Mononuclear cell (primary cell): Measurements from ENCODE around the gene SEMA4C. TPM values are rescaled to one million over a fixed set of nuclear protein-coding genes. Genes with fewer than 3 reads are reported as not detected.

Experiments
- H3K27me3 ChIP-seq: 2 replicates; pipeline ENCODE4 v1.6.0; 2011; ENCODE audit warnings: low read length, control low read depth; ENCODE audit not compliant: insufficient read depth
- H3K4me1 ChIP-seq: 2 replicates; pipeline ENCODE4 v1.5.1; 2011; ENCODE audit warnings: mild to moderate bottlenecking, low read length, control low read depth; ENCODE audit not compliant: insufficient read depth
- H3K4me3 ChIP-seq: 2 replicates; pipeline ENCODE4 v1.5.1; 2011; ENCODE audit warnings: mild to moderate bottlenecking, low read length, moderate library complexity
- H3K9me3 ChIP-seq: 2 replicates; pipeline ENCODE4 v1.5.1; 2011; ENCODE audit warnings: low read depth, mild to moderate bottlenecking, control low read depth, low read length
- total RNA-seq: library from RNA; depleted of rRNA; stranded (reverse); fragments of >200 nt; gene quantifications from one replicate; pipeline ENCODE4 v1.2.3, GENCODE V29; 2012

The SEMA4C gene
- total RNA-seq, 1 donor = 7.5 TPM

- H3K27me3 ChIP-seq = no peaks in the 10 kb centered on the region
- peaks cover 18% of the 10 kb centered on the region for H3K4me1 ChIP-seq
- H3K9me3 ChIP-seq = no peaks in the 10 kb centered on the region
- H3K4me3 ChIP-seq = no peak overlapping the region
These were observed 31.3 kb downstream of the SEMA4C start for GRCh38 chr2:96838345-96839292.

DNA sequence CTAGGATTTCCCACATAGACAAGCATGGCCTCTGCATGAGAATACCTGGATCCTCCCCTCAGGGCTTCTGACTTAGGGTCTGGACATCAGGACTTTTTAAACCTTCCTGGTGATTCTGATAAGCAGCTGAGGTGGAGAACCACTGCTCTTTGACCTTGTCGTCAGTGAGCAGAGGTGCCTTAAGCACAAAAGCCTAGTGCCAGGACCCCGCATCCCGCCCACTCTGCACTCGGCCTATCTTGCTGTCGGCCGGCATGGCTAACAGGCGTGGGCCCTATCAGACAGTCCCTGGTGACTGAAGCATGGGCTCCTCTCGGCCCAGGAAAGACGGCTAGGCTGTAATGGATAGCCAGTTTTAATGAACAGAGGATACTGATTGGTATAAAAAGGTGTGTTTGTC, 32.3 kb downstream of the SEMA4C start:
- Histone ChIP-seq H3K27me3 (no peaks in the 10 kb centered on the region), H3K4me3 (no peak overlapping the region), H3K4me1 (peaks cover 18% of the 10 kb centered on the region), H3K9me3 (no peaks in the 10 kb centered on the region)

GRCh38 chr2:96835830-96836229, 34.0 kb downstream of the SEMA4C start:
- H3K9me3 ChIP-seq = no peaks in the 10 kb centered on the region
- H3K4me1 ChIP-seq = peaks cover 18% of the 10 kb centered on the region
- no peaks in the 10 kb centered on the region for H3K27me3 ChIP-seq
- no peak overlapping the region for H3K4me3 ChIP-seq

DNA sequence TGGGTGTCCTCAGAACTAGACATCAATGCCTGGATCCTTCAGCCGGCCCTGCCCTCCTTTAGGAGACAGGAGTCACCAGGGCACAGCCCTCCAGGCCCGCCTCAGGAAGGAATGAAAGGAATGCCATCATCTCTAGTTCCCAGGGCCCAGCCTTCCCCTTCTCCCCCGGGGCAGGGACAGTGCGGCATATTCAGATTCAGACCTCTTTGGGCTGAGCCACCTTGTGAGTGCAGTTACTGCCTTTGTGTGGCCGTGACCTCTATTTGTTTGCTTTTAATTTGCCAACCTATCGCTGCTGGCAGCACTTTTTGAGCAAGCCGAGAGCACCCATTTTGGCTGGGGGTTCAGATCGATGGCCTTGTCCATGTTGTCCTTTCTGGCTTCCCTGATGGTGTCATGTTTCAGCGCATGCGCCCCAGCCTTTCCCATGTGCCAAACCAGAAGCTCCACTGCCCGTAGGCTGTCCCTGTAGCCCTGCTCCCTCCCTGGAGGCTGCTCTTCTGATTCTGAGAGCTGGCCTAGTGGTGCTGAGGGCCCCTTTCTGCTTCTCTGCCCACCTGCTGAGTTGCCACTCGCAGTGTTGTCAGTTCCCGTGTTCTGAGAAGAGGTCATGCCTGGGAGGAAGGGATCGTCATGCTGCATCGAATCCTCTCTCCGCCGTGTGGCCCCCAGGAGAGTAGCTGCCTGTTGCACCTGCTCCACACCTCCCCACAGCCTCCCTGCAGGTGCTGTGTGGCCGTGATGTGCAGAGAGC, 36.9 kb downstream of the SEMA4C start:
- H3K4me1 ChIP-seq = no peaks in the 10 kb centered on the region
- no peaks in the 10 kb centered on the region for H3K27me3 ChIP-seq
- no peak overlapping the region for H3K4me3 ChIP-seq
- H3K9me3 ChIP-seq = no peaks in the 10 kb centered on the region

GRCh38 chr2:96832408-96832753, 37.5 kb downstream of the SEMA4C start:
- Histone ChIP-seq H3K9me3 (no peaks in the 10 kb centered on the region), H3K4me3 (no peak overlapping the region), H3K4me1 (no peaks in the 10 kb centered on the region), H3K27me3 (no peaks in the 10 kb centered on the region)

- H3K4me1 ChIP-seq = no peaks in the 10 kb centered on the region
- no peaks in the 10 kb centered on the region for H3K27me3 ChIP-seq
- H3K9me3 ChIP-seq = no peaks in the 10 kb centered on the region
- H3K4me3 ChIP-seq = no peak overlapping the region
These were observed 38.2 kb downstream of the SEMA4C start for GRCh38 chr2:96831679-96832078.

GRCh38 chr2:96830044-96830562, 39.8 kb downstream of the SEMA4C start:
- Histone ChIP-seq H3K4me1 (no peaks in the 10 kb centered on the region), H3K4me3 (no peak overlapping the region), H3K9me3 (no peaks in the 10 kb centered on the region), H3K27me3 (no peaks in the 10 kb centered on the region)

- H3K9me3 ChIP-seq = no peaks in the 10 kb centered on the region
- no peak overlapping the region for H3K4me3 ChIP-seq
- no peaks in the 10 kb centered on the region for H3K4me1 ChIP-seq
- H3K27me3 ChIP-seq = no peaks in the 10 kb centered on the region
These were observed 41.0 kb downstream of the SEMA4C start for GRCh38 chr2:96828874-96829273.

GRCh38 chr2:96828436-96828835, 41.4 kb downstream of the SEMA4C start:
- H3K27me3 ChIP-seq = no peaks in the 10 kb centered on the region
- no peaks in the 10 kb centered on the region for H3K9me3 ChIP-seq
- no peaks in the 10 kb centered on the region for H3K4me1 ChIP-seq
- H3K4me3 ChIP-seq = no peak overlapping the region

DNA sequence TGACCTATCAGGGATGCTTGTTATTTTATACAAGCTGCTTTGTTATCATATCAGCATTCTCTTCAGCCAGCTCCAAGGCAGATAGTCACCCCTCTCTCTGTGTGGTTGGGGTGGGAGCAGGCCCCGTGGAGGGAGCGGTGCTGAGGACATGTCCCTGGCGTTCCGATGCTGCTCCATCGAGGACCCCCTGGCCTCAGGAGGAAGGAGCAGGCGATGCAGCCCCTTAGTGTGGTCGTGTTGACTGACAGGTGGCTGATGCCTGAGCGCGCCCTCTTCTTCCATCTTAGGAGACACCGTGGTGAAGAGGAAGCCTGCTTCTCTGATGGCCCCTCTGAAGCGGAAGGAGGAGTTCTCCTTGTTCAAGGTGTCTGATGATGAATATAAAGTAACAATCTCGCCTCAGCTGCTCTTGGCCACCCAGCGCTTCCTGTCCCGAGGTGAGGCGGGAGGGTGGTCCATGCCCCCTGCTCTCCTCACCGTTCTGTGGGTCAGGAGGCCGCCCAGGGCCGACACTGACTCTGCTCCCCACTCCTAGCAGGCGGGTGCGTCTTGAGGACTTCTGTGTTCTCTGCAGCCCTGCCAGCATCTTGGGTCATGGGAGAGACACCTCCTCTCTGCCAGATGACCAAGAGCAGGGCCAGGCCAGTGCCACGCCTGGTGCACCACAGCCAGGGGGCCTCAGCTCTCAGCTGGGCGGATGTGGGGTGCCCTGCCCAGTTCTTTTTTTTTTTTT, 43.2 kb downstream of the SEMA4C start:
- Histone ChIP-seq H3K4me3 (no peak overlapping the region), H3K9me3 (no peaks in the 10 kb centered on the region), H3K27me3 (no peaks in the 10 kb centered on the region), H3K4me1 (no peaks in the 10 kb centered on the region)

- H3K27me3 ChIP-seq = no peaks in the 10 kb centered on the region
- no peaks in the 10 kb centered on the region for H3K9me3 ChIP-seq
- H3K4me1 ChIP-seq = peaks cover 13% of the 10 kb centered on the region
- H3K4me3 ChIP-seq = no peak overlapping the region
These were observed 44.8 kb downstream of the SEMA4C start for GRCh38 chr2:96825057-96825456.

GRCh38 chr2:96824079-96824870, 45.6 kb downstream of the SEMA4C start:
- peaks cover 21% of the 10 kb centered on the region for H3K4me1 ChIP-seq
- no peaks in the 10 kb centered on the region for H3K9me3 ChIP-seq
- no peaks in the 10 kb centered on the region for H3K27me3 ChIP-seq
- H3K4me3 ChIP-seq = no peak overlapping the region

- H3K9me3 ChIP-seq = no peaks in the 10 kb centered on the region
- H3K4me3 ChIP-seq = no peak overlapping the region
- no peaks in the 10 kb centered on the region for H3K27me3 ChIP-seq
- H3K4me1 ChIP-seq = peaks cover 32% of the 10 kb centered on the region
These were observed 46.7 kb downstream of the SEMA4C start for GRCh38 chr2:96823198-96823597.

DNA sequence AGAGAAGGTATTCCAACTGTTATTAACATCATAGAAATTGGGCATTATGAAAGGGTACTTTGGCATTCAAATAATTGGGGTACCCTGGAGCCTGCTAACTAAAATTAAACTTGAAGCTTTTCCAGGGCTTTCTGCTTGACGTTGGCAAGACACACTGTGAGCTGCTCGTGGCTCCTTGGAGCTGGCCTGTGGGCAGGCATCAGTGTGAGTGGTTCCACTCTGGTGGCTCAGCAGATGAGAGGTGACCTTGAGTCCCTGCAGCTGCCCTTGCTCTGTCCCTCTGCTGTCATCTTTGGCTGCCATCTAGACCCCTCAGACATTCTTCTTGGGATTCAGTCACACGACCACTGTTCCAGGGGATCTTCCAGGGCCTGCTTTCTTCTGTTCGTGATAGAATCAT, 47.1 kb downstream of the SEMA4C start:
- no peaks in the 10 kb centered on the region for H3K9me3 ChIP-seq
- H3K4me1 ChIP-seq = peaks cover 36% of the 10 kb centered on the region
- no peaks in the 10 kb centered on the region for H3K27me3 ChIP-seq
- H3K4me3 ChIP-seq = no peak overlapping the region
